Measurements from ENCODE around the gene LDB2.

Gene LDB2

DNA sequence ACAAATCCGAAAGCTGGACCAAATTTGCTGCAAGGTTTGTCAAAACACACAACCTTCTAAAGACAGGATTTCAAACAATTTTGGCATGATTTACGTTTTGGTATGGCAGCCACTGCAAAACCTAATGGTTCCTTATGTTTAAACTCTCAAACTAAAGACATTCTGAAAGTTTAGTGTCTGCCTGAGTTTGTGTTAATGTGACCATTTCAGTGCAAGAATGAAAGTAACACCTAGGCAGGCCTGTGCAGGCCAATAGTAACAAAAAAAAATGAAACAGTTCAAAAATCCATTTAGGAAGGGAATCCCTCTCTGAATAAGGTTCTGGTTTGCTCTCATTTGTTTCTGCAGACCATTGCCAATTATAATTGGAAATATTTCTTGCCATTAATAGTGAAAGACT, 1.9 kb upstream of the LDB2 start:
- no peak for TF ChIP-seq NFIC (IDR thresholded peaks at IDR 0.05)
- no peak for TF ChIP-seq TEAD4 (IDR thresholded peaks at IDR 0.05)

GRCh38 chr4:16896881-16897750, 1.3 kb downstream of the LDB2 start:
- no peak for TF ChIP-seq FOXM1 (IDR thresholded peaks at IDR 0.05; ENCODE audit: borderline replicate concordance, low read depth)
- TF ChIP-seq EP300 (IDR thresholded peaks at IDR 0.05; ENCODE audit: borderline replicate concordance) = no peak
- TF ChIP-seq TCF12 (IDR thresholded peaks at IDR 0.05; ENCODE audit: low read depth) = no peak
- TF ChIP-seq REST (IDR thresholded peaks at IDR 0.05; ENCODE audit: low read depth) = no peak
- TF ChIP-seq TEAD4 (IDR thresholded peaks at IDR 0.05) = no peak
- no peak for TF ChIP-seq USF1 (IDR thresholded peaks at IDR 0.05)
- TF ChIP-seq TAF1 (IDR thresholded peaks at IDR 0.05; ENCODE audit: low read depth) = no peak
- TF ChIP-seq NFIC (IDR thresholded peaks at IDR 0.05) = no peak

DNA sequence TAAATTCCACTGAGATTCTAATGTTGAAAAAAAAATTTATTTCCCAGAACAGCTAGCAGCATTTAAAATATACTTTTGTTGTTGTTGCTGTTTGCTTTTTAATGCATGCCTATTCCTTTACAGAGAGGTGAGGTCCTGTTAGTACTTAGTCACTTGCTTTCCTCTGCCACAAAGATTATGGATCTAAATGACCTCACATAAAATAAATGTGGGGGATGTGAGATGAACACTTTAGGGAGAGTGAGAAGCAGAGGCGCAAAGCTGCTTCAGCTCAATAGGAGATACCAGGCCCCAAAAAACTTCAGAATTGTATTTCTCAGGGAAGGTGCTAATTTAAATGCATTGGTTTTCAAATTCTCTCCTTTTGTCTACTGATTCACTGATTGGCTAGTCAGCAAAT, 4.0 kb downstream of the LDB2 start:
- TF ChIP-seq TAF1 (IDR thresholded peaks at IDR 0.05; ENCODE audit: low read depth) (no peak), TEAD4 (IDR thresholded peaks at IDR 0.05) (no peak), ZBTB7A (IDR thresholded peaks at IDR 0.05; ENCODE audit: low read depth) (no peak), EP300 (IDR thresholded peaks at IDR 0.05; ENCODE audit: borderline replicate concordance) (no peak), CEBPB (IDR thresholded peaks at IDR 0.05) (no peak), NFIC (IDR thresholded peaks at IDR 0.05) (no peak)

DNA sequence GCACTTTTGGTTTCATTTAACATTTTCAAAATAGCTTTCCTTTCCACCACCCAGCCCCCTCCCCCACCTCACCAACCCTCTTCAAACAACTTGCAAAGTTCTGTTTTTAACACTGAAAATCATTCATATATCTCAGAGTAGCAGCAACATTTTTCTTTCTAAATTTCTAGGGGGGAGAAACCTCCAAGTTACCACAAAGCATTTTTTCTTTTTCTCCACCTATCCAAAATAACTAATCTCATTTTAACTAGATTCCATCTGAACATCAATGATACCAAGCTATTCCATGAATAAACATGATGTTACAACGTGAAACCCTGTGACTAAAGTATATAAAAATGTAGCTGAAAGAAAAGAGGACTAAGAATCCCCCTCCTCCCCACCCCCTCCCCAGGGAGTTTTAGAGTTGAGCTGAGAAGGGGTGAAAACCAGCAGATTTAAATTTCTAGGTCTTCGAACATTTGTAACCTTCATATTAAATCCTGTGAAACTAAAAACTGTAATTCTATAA, 5.2 kb downstream of the LDB2 start:
- TF ChIP-seq MAX (IDR thresholded peaks at IDR 0.05) (no peak), EP300 (IDR thresholded peaks at IDR 0.05; ENCODE audit: borderline replicate concordance) (no peak), USF1 (IDR thresholded peaks at IDR 0.05) (no peak), NFIC (IDR thresholded peaks at IDR 0.05) (no peak), CEBPB (IDR thresholded peaks at IDR 0.05) (no peak), TCF12 (IDR thresholded peaks at IDR 0.05; ENCODE audit: low read depth) (no peak), RAD21 (IDR thresholded peaks at IDR 0.05; ENCODE audit: low read depth) (no peak), ZBTB7A (IDR thresholded peaks at IDR 0.05; ENCODE audit: low read depth) (no peak), YY1 (IDR thresholded peaks at IDR 0.05; ENCODE audit: low read depth) (no peak), REST (IDR thresholded peaks at IDR 0.05; ENCODE audit: low read depth) (no peak), FOXM1 (IDR thresholded peaks at IDR 0.05; ENCODE audit: borderline replicate concordance, low read depth) (no peak), TEAD4 (IDR thresholded peaks at IDR 0.05) (no peak)

DNA sequence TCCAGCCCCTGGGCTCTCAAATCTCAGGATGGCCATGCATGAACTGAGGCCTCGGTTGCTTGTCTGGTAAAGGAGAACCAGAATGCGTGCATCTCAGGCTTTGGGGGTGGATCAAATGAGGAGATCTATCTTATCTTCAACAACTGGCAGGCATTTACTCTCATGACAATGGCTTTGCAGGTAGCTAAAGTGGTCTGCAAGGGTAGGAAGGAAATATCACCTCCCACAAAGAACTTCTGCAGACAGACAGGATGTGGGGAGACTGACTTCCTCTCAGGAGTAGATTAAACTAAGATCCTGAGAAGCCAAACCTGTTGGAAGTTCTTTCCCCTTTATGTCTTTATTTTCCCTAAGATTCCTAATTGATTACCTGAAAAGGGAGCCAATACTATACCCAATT, 7.8 kb downstream of the LDB2 start:
- TF ChIP-seq REST (IDR thresholded peaks at IDR 0.05; ENCODE audit: low read depth) = no peak
- TF ChIP-seq TAF1 (IDR thresholded peaks at IDR 0.05; ENCODE audit: low read depth) = no peak
- TF ChIP-seq ZBTB7A (IDR thresholded peaks at IDR 0.05; ENCODE audit: low read depth) = no peak
- TF ChIP-seq RAD21 (IDR thresholded peaks at IDR 0.05; ENCODE audit: low read depth) = no peak
- TF ChIP-seq NFIC (IDR thresholded peaks at IDR 0.05) = no peak
- TF ChIP-seq MAX (IDR thresholded peaks at IDR 0.05) = no peak
- TF ChIP-seq CREB1 (IDR thresholded peaks at IDR 0.05; ENCODE audit: low read depth) = no peak
- TF ChIP-seq TCF12 (IDR thresholded peaks at IDR 0.05; ENCODE audit: low read depth) = no peak
- no peak for TF ChIP-seq YY1 (IDR thresholded peaks at IDR 0.05; ENCODE audit: low read depth)
- TF ChIP-seq CEBPB (IDR thresholded peaks at IDR 0.05) = no peak
- TF ChIP-seq USF1 (IDR thresholded peaks at IDR 0.05) = no peak
- no peak for TF ChIP-seq EGR1 (IDR thresholded peaks at IDR 0.05)
